ENCODE data around the gene TPSD1. TPM values are rescaled to one million over a fixed set of nuclear protein-coding genes. Genes with fewer than 3 reads are reported as not detected.
"Not testable (repeated sequence)": the region's sequence is repeated elsewhere in the genome, so short reads cannot be mapped to it uniquely, and the experiment has no call there.

The TPSD1 gene
- total RNA-seq, 1 donor from 2014 or later, result not detected

DNA sequence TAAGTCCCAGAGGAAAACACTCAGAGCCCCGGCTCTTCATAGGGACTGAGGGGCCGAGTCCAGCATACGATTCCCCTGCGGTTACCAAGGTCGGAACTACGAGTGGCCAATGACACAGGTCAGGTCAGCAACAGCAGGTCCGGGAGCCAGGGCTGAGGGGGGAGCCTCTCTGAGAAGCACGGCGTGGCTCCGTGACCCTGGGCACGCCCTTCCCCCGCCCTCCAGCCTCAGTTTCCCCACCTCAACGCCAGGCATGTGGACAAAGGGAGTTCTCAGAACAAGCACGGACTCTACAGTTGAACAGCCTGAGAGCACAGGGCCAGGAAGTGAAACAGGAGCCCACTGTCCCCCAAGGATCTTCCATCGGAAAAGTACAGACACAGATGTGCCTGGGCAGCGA, 25.6 kb downstream of the TPSD1 start:
- intact Hi-C loops (cut with micrococcal nuclease), result no loop called here

DNA sequence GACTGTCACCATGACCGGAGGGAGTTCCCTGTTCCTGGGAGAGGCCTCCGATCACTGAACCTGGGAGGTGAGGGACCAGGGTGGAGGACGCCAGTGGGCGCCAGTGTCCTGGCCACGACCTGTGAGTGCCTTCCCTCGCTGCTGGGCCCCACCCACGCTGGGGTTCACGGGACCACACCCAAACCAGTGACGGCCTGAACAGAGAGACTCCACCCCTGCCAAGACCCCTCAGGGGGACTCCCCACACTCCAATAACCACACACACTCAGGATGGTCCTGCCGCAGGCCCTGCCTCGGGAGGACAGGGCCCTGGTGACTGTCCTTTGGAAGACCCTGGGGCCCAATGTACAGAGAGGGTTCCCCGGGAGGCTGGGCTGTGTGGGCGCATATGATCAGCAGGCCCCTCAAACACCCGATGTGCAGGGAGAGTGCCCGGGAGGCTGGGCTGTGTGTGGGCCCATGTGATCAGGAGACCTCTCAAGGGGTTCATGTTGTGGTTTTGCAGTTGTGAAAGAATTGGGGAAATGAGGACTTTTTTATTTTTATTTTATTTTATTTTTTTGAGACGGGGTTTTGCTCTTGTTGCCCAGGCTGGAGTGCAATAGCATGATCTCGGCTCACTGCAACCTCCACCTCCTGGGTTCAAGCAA, 26.6 kb downstream of the TPSD1 start:
- intact Hi-C loops (cut with micrococcal nuclease), result no loop called here

DNA sequence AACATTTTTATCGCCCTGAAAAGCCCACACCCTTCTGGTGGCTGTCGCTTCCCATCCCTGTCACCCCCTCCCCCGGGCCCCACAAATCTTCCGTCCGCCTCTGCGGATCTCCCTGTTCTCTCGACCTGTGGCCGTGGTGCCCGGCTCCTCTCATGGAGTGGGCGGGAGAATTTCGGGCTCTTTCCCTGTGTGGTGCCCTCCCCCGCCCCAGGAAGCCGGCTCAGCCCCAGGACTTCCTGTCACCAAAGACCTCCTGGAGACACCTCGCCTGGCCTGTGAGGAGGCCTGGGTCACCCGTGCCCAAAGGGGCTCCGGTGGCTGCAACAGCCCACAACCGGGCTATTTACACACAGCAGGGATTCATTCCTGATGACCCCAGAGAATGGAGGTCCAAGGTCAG, 27.4 kb downstream of the TPSD1 start:
- intact Hi-C loops (cut with micrococcal nuclease), result no loop called here

DNA sequence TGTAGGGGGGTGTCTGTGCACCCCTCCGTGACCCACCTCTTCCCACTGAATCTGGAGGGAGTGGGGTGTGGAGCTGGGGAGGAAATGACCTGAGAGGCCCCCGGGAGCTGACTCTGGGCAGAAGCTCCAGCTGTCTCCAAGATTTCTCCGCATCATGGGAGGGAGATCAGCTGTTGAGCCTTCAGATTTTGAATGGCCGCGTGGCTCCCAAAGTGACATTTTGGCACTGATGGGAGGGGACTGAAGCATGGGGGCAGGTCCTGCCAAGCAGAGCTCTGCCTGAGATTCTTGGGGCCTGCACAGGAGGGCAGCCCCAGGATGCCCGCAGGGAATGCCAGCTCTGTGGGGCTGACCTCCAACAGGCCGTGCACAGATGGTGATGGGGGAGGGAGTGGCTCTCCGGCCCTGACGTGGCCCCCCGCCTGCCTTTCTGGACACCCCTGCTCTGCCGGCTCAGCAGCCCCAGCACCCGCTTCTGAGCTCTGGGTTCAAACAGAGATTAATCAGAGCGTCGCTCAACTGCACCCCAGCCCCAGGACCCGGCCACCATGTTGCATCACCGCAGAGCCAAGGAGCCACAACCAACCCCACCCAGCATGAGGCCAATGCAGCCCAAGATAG, 28.2 kb downstream of the TPSD1 start:
- intact Hi-C loops (cut with micrococcal nuclease), result no loop called here

DNA sequence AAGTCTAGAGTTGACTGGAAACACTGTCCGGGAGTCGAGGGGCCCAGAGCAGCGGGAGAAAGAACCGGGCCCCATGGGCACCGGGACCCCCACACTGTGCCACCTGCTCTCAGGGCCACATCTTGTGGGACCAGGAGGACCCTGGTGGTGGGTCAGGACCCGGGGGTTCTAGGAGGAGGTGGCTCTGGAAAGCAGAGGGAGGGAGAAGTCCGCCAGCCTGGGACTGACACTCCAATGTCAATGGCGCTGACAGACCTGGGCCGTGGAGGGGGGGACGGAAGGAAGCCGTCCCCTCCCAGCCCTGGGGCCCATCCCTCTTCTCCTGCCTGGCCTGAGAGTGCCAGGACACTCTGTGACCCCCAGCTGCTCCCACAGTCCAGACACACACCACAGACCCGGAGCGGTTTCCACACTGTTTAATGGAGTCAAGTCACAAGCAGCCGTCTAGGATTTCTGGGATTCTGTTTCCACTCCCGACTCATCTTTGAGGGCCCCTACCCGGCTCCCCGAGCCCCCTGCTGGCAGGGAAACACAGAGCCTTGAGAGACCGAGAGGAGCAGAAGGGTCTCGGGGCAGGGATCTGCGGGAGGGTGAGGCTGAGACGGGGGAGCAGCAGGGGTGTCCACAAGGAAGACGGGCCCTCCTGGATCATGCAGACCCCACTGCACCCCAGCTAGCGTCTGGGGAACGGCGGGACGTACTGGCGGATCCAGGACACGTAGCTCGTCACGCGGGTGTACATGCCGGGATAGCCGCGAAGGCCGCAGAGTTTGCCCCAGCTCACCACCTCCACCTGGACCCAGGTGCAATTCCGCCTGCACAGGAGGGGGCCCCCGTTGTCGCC, 30.0 kb downstream of the TPSD1 start:
- intact Hi-C loops (cut with micrococcal nuclease), result no loop called here

DNA sequence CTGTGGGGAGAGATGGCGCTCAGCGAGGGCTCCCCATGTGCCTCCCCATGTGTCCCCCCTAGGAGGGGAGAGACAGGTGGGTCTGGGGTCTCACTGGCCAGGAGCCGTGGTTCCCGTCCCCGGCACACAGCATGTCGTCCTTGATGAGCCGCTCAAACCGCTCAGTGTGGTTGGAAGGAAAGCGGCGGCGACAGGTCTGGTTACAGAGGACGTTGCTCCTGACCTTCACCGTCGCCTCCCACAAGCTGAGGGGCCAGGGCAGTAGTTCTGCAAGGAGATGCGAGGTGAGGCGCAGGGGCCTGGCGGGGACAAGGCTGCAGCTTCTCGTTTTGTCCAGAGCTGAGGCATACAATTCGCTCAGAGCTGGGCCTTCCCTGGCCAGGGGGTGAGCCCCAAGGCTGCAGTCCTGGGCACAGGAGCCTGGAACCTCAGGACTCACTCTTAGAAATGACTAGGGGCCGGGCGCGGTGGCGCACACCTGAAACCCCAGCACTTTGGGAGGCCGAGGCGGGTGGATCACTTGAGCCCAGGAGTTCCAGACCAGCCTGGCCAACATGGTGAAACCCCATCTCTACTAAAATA, 30.7 kb downstream of the TPSD1 start:
- intact Hi-C loops (cut with micrococcal nuclease), result no loop called here

DNA sequence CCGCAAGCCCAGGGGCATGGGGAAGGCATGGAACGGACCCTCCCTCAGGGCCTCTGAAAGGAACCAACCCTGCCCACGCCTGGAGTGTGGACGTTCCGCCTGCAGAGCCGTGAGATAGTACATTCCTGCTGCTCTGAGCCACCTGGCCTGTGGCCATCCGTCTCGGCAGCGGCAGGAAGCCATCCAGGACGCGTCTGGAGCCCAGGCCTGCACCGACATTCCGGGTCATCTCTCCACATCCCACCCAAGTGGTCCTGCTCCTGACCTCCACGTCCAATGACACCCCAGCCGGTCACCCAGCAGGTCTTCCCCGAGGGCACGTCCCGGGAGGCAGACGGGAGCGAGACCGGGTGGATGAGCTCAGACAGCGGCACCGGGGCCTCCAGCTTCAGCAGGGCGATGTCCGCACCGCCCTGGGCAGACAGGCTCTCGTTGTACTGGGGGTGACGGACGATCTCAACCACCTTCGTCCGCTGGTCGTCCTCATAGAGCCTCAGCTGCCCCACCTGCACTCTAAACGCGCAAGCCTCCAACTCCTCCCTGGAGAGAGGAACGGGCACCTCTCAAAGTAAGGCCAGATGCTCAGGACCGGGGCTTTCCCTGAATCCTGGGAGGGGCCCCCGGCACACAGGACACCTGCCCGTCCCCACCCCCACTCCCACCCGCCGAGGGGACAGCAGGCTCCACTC, 32.3 kb downstream of the TPSD1 start:
- intact Hi-C loops (cut with micrococcal nuclease), result no loop called here

DNA sequence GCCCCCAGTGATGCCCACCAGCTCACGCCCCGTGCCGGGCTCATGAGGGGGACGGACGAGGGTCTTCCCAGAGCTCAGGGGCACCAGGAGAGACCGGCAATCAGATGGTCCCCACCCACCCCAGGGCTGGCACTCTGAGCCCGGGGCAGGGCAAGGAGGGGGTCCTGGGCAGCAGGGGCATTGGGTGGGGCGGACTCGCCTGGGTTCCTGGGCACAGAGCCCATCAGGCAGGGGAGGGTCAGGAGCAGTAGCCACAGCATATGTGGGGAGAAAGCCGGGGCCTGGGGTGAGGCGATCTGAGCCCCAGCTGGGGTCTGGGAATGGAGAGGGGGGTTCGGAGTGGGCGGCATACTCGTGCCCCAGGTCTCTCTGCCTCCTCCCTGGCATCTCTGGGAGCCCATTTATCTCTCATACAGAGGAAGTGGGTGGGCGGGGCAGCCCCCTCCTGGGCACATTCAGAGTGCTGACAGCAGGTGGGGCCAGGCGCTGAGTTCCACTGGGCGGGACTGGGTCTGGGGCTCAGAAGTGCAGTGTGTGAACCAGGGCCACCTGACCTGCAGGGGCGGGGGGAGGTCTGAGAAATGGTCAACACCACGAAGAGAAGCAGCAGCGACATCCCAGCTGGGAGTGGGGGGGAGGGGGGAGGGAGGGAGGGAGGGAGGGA, 33.1 kb downstream of the TPSD1 start:
- intact Hi-C loops (cut with micrococcal nuclease), result no loop called here

DNA sequence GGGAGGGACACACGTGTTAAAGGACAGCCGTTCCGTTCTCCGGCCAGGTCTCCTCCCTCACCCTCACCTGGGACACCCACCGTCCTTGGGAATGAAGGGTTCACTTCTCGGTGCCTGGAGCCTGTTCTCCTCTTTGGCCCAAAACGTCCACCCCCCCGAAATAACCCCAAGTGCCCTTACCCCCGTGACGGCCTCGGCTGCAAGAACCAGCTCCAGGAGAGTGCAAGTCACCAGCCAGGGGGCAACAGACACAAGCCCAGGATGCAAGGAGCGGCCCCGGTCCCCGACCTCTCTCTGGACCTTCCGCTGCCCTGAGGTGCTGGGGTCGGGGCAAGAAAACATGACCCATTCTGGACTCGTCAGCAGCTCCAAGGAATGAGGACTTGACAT, 33.6 kb downstream of the TPSD1 start:
- intact Hi-C loops (cut with micrococcal nuclease), result no loop called here

DNA sequence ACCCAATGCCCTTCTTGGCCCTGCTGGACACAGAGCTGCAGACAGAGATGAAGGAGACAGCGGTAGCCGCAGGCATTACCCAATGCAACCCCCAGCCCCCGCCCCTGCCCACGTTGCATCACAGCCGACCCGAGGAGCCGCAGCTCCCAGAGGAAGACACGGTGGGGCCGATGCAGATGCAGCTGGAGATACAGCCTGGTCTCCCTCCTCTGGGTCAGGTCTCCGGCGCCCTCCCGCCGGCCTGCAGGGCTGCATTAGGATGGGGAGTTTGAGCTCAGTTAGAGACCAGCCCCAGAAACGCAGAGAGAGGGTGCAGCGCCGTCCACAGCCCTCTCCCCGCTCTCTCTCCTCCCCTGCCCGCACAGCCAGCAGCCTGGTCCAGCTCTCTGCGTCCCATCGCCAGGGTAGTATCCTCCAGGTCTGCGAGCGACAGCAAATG, 34.2 kb downstream of the TPSD1 start:
- intact Hi-C loops (cut with micrococcal nuclease), result no loop called here

DNA sequence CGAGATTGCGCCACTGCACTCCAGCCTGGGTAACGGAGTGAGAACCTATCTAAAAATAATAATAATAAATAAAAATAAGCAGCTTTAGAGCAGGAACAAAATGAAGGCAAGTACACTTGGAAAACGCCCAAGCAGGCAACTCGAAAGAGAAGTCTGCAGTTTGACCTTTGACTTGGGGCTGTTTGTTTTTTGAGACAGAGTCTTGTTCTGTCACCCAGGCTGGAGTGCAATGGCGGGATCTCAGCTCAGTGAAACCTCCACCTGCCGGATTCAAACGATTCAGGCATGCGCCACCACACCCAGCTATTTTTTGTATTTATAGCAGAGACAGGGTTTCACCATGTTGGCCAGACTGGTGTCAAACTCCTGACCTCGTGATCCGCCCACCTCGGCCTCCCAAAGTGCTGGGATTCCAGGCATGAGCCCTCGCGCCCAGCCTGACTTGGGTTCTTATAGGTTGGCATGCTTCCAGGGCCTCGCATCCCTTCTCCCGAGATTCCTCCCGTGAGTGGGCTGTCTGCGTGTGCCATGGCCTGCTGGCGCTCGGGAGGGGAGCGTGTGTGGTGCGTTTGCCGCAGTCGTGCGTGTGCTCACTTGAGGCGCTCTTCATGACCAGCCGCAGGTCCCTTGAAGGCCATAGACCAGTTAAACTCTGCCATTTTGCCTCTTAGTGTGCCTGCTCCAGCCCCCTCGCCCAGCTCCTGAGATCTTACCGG, 35.1 kb downstream of the TPSD1 start:
- intact Hi-C loops (cut with micrococcal nuclease), result no loop called here

DNA sequence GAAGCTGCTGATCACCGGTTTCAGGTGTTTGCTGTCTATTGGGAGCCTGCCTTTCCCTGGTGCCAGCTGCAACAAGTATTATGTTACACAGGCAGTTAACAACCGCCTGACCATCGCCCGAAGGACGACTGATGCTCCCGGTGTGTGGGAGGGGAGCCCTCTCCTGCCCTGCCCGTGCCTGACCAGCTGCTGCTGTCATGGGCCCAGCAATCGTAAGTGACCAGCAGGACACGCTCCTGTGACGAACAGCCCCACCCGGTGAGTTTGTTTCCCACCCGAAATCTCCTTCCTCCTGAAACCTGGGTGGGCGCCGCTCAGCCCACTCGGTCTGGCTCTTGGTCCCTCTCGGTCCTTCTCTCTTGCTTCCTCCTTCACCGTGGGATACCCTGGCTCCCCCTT, 35.7 kb downstream of the TPSD1 start:
- intact Hi-C loops (cut with micrococcal nuclease), result no loop called here

DNA sequence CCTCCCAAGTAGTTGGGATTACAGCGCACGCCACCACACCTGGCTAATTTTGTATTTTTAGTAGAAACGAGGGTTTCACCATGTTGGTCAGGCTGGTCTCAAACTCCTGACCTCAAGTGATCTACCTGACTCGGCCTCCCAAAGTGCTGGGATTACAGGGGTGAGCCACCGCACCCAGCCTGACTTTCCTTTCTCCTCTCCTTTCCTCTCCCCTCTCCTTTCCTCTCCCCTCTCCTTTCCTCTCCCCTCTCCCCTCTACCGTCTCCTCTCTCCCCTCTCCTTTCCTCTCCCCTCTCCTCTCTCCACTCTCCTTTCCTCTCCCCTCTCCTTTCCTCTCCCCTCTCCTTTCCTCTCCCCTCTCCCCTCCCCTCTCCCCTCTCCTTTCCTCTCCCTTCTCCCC, 36.3 kb downstream of the TPSD1 start:
- intact Hi-C loops (cut with micrococcal nuclease), result not testable (repeated sequence)

DNA sequence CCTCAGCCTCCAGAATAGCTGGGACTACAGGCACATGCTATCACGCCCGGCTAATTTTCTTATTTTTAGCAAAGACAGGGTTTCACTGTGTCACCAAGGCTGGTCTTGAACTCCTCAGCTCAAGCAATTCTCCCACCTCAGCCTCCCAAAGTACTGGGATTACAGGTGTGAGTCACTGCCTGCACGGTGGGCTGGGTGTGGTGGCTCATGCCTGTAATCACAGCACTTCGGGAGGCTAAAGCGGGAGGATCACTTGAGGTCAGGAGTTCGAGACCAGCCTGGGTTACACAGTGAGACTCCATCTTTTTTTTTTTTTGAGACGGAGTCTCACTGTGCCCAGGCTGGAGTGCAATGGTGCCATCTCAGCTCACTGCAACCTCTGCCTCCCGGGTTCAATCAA, 36.9 kb downstream of the TPSD1 start:
- intact Hi-C loops (cut with micrococcal nuclease), result not testable (repeated sequence)

DNA sequence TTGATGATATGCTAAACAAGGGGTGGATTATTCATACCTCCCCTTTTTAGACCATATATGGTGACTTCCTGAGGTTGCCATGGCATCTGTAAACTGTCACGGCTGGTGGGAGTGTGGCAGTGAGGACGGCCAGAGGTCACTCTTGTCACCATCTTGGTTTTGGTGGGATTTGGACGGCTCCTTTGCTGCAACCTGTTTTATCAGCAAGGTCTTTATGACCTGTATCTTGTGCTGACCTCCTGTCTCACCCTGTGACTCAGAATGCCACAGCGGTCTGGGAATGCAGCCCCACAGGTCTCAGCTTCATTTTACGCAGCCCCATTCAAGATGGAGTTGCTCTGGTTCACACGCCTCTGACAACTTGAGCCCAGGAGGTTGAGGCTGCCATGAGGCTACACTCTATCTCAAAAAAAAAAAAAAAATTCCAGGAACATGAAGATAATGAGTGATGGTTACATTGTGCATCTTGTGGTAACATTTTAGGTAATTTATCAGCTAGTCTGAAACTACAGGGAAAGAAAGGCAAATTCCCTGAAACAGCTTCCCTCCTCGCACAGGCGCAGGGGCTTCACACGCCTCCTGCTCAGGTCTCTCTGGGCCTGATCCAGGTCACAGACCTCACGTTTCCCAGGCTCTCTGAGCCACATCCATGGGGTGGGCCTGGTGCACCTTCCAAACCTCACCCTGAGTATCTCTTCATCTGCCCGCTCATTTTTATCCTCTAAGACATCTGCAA, 38.2 kb downstream of the TPSD1 start:
- intact Hi-C loops (cut with micrococcal nuclease), result no loop called here

DNA sequence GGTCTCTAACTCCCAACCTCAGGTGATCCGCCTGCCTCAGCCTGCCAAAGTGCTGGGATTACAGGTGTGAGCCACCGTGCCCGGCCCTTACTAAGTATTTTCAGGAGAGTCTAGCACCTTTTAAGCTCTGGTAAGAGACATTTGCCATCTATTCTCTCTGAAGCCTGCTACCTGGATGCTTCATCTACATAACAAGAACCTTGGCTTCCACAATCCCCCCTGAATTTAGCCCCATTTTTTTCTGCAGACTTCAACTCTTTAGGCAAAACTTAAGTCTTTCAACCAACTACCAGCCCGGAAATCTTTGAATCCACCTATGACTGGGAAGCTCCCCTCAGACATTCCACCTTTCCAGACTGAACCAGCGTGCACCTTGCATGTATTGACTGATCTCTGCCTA, 39.6 kb downstream of the TPSD1 start:
- intact Hi-C loops (cut with micrococcal nuclease), result no loop called here

DNA sequence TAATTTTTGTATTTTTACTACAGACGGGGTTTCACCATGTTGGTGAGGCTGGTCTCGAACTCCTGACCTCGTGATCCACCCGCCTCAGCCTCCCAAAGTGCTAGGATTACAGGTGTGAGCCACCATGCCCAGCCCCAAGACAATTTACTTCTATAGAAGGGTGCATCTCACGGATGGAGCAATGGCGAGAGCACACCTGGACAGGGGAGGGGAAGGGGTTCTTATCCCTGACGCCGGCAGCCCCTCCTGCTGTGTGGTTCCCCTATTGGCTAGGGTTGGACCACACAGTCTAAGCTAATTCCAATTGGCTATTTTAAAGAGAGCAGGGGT, 40.8 kb downstream of the TPSD1 start:
- intact Hi-C loops (cut with micrococcal nuclease), result not testable (repeated sequence)

DNA sequence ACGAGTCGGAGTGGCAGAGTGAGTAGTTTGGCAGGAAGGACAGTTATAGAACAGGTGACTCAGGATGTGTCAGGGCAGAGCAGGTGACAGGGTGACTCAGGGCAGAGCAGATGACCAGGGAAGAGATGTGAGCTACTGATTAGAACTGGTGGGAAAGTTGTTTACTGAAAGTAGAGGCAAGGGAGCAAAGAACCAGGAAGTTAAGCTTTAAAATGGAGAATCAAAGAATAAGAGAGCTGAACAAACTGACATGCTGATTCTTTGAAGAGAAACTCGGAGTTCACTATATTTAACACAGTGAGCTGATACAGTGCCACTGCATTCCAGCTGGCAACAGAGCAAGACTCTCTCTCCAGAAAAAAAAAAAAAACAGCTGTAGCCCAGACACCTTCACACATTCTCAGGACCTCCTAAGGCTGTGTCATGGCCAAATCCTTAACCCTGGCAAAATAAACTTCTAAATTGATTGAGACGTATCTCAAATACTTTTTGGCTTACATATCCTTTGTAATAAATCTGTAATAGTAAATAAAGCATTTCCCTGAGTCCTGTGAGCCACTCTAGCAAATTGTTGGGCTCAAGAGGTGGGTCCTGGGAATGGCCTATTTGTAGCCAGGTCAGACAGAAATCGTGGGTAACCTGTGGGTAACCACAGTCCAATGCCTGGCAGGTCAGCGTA, 41.3 kb downstream of the TPSD1 start:
- intact Hi-C loops (cut with micrococcal nuclease), result no loop called here

DNA sequence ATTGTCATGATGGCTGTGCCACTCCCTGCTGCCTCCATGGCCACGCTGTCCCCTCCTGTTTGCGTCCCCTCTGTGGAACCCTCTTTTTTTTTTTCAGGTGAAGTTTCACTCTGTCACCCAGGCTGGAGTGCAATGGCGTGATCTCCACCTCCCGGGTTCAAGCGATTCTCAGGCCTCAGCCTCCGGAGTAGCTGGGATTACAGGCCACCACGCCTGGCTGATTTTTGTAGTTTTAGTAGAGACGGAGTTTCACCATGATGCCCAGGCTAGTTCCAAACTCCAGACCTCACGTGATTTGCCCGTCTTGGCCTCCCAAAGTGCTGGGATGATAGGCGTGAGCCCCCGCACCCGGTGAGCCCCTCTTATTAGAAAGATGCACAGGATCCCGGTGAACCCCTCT, 42.5 kb downstream of the TPSD1 start:
- intact Hi-C loops (cut with micrococcal nuclease), result no loop called here

Measured in T-helper 2 cell treated with Interferon-gamma antibody and Interleukin-4, amounts not matched to agents 100 ng/mL and 5 ng/mL, for 36 hours (primary cell).